Endothelial cell of umbilical vein (primary cell): Measurements from ENCODE around the gene ALKBH6. TPM values are rescaled to one million over a fixed set of nuclear protein-coding genes. Genes with fewer than 3 reads are reported as not detected.

ENCODE experiments used
- BruUV-seq: library from RNA; stranded (reverse); fragments of 400-500 nt; replicated peaks from 2 replicates; lab custom pipeline; 2021; lab: Mats Ljungman, UMichigan
- CTCF ChIA-PET: fragments of 300-600, 350-600 bp; sonication (Branson Sonifier 250); formaldehyde crosslinking; loops from one replicate; lab custom pipeline; 2021; ENCODE audit warnings: antibody characterized with exemption, inconsistent platforms; lab: Charles Lee
- POLR2A ChIA-PET: fragments of 300-600, 350-600 bp; sonication (Branson Sonifier 250); formaldehyde crosslinking; loops from one replicate; lab custom pipeline; 2021; ENCODE audit warnings: antibody characterized with exemption, inconsistent platforms; lab: Charles Lee
- DNase-seq: peaks from one replicate; pipeline ENCODE4 v3.0.0-alpha.2; 2011; ENCODE audit warnings: low read depth, low spot score
- FAIRE-seq: peaks from 2 replicates; lab custom pipeline; 2011; peaks lifted over from hg19 to GRCh38; lab: Jason Lieb, UNC
- H2AFZ ChIP-seq: 2 replicates; pipeline ENCODE4 v1.6.0; 2012; ENCODE audit warnings: low read depth, low read length, control low read depth, inconsistent platforms
- H3K27ac ChIP-seq: 2 replicates; pipeline ENCODE4 v1.5.1; 2011; ENCODE audit warnings: low read depth, mild to moderate bottlenecking, control low read depth, low read length, moderate library complexity; ENCODE audit not compliant: insufficient read depth
- H3K27me3 ChIP-seq, 2 experiments: 2 replicates each; pipeline versions ENCODE4 v1.6.0 to v1.6.1; 2011; ENCODE audit warnings: low read length in 2 of 2, mixed read lengths in 1 of 2; ENCODE audit not compliant: control insufficient read depth in 2 of 2, insufficient read depth in 2 of 2
- H3K36me3 ChIP-seq, 2 experiments: 2 replicates in 1 of 2; 3 replicates in 1 of 2; pipeline ENCODE4 v1.5.1; 2011; ENCODE audit warnings: low read length in 2 of 2, mild to moderate bottlenecking in 1 of 2, moderate library complexity in 1 of 2; ENCODE audit not compliant: control insufficient read depth in 2 of 2, insufficient read depth in 2 of 2; ENCODE audit errors: extremely low read depth in 1 of 2
- H3K4me1 ChIP-seq: 3 replicates; pipeline ENCODE4 v1.5.1; 2011; ENCODE audit warnings: mild to moderate bottlenecking, low read length; ENCODE audit not compliant: control insufficient read depth, insufficient read depth; ENCODE audit errors: extremely low read depth
- H3K4me2 ChIP-seq: 2 replicates; pipeline ENCODE4 v1.6.1; 2011; ENCODE audit warnings: low read length, control low read depth, mixed read lengths; ENCODE audit not compliant: insufficient read depth
- H3K4me3 ChIP-seq, 3 experiments: fragments of 200-600 bp in 1 of 3; sonication (generic), shearing (Covaris generic) in 1 of 3; replicated peaks in 1 of 3; 2 replicates each; pipeline ENCODE4 v1.5.1; 2011 to 2016; ENCODE audit warnings: control low read depth in 3 of 3, low read length in 3 of 3, mild to moderate bottlenecking in 2 of 3, inconsistent platforms in 1 of 3, low read depth in 1 of 3, moderate library complexity in 1 of 3; ENCODE audit not compliant: insufficient read depth in 1 of 3
- H3K79me2 ChIP-seq: 2 replicates; pipeline ENCODE4 v1.6.0; 2012; ENCODE audit warnings: low read length, inconsistent platforms; ENCODE audit not compliant: control insufficient read depth, insufficient read depth
- H3K9ac ChIP-seq: replicated peaks from 2 replicates; pipeline ENCODE3; 2011; ENCODE audit warnings: low read length, control low read depth; ENCODE audit not compliant: insufficient read depth; ENCODE audit errors: extremely low read depth
- H3K9me1 ChIP-seq: replicated peaks from 3 replicates; pipeline ENCODE4 v1.6.0; 2011; ENCODE audit warnings: mild to moderate bottlenecking, low read length; ENCODE audit not compliant: control insufficient read depth, insufficient read depth; ENCODE audit errors: extremely low read depth
- H3K9me3 ChIP-seq: replicated peaks from 2 replicates; pipeline ENCODE4 v1.5.1; 2012; ENCODE audit warnings: low read length, inconsistent platforms; ENCODE audit not compliant: control insufficient read depth, insufficient read depth
- H4K20me1 ChIP-seq: replicated peaks from 2 replicates; pipeline ENCODE3; 2011; ENCODE audit warnings: mild to moderate bottlenecking, low read length; ENCODE audit not compliant: control insufficient read depth, insufficient read depth; ENCODE audit errors: extremely low read depth
- CTCF ChIP-seq, 2 donors: IDR thresholded peaks; 1 replicate in 1 of 2; 2 replicates in 1 of 2; pipeline ENCODE4 v1.5.1; 2011; ENCODE audit warnings: low read length in 2 of 2, mild to moderate bottlenecking in 2 of 2, moderate library complexity in 2 of 2, control low read depth in 1 of 2, inconsistent platforms in 1 of 2, low read depth in 1 of 2; ENCODE audit not compliant: insufficient read depth in 1 of 2; ENCODE audit errors: extremely low read depth in 1 of 2
- EZH2 ChIP-seq: IDR thresholded peaks from 2 replicates; pipeline ENCODE4 v1.6.1; 2012; ENCODE audit warnings: borderline replicate concordance, low read depth, mild to moderate bottlenecking, moderate library complexity, low read length, inconsistent platforms; ENCODE audit not compliant: severe bottlenecking
- FOS ChIP-seq: IDR thresholded peaks from 2 replicates; pipeline ENCODE4 v1.6.1; 2011; ENCODE audit warnings: mild to moderate bottlenecking, low read length, moderate library complexity, borderline replicate concordance; ENCODE audit not compliant: insufficient read depth
- GATA2 ChIP-seq: IDR thresholded peaks from 2 replicates; pipeline ENCODE4 v1.7.0; 2011; ENCODE audit warnings: low read depth, mild to moderate bottlenecking, moderate library complexity, mixed read lengths, low read length; ENCODE audit not compliant: insufficient read length, insufficient read depth
- JUN ChIP-seq: IDR thresholded peaks from 2 replicates; pipeline ENCODE4 v1.6.1; 2011; ENCODE audit warnings: borderline replicate concordance, low read depth; ENCODE audit not compliant: insufficient read length, insufficient read depth
- MAX ChIP-seq: IDR thresholded peaks from 2 replicates; pipeline ENCODE4 v1.6.1; 2011; ENCODE audit not compliant: insufficient read depth, insufficient read length
- MYC ChIP-seq: IDR thresholded peaks from one replicate; pipeline ENCODE4 v1.6.1; 2011; ENCODE audit warnings: mild to moderate bottlenecking, low read depth, low read length
- POLR2A ChIP-seq: IDR thresholded peaks from 2 replicates; pipeline ENCODE4 v1.6.1; 2012; ENCODE audit warnings: low read depth, mild to moderate bottlenecking, control low read depth, low read length
- POLR2AphosphoS5 ChIP-seq: IDR thresholded peaks from 2 replicates; pipeline ENCODE4 v1.6.1; 2012; ENCODE audit warnings: low read depth, mild to moderate bottlenecking, control low read depth, low read length, moderate library complexity; ENCODE audit not compliant: insufficient read depth
- dilution Hi-C: fragments of 300-500 bp; cut with MboI; formaldehyde crosslinking; loops from one replicate; pipeline ENCODE4 v1.15.0; 2019; ENCODE audit warnings: low sequenced_read_pairs; ENCODE audit not compliant: extremely low pct_ligation_motif_present
- intact Hi-C: fragments of 100-400 bp; cut with micrococcal nuclease; formaldehyde crosslinking; loops from one replicate; pipeline ENCODE4 v1.10.0; 2022
- polyA plus RNA-seq, 4 experiments: library from polyadenylated mRNA; depleted of rRNA in 3 of 4; stranded (reverse) in 3 of 4; unstranded in 1 of 4; fragments of >200 nt; gene quantifications; 2 replicates each; pipeline versions ENCODE4 v1.2.1 to v1.2.3, GENCODE V29; 2011 to 2012; ENCODE audit warnings: missing spikeins in 1 of 4
- total RNA-seq: library from RNA; stranded (reverse); gene quantifications from 2 replicates; pipeline ENCODE4 v1.2.3, GENCODE V29; 2021

Gene ALKBH6
- total and polyA plus RNA-seq, 2 donors (not counting 3 experiments of a cell fraction or from before 2014, with no cell fraction given): 17.3 to 26.7 TPM

- ChIA-PET CTCF (no interaction called here), POLR2A (no interaction called here)
- no peaks in the 10 kb centered on the region for H3K9me3 ChIP-seq
- peaks cover 5 to 11% of the 10 kb centered on the region in 2 experiments for H3K27me3 ChIP-seq
- no TSS peak for BruUV-seq
- DNase-seq: no peak
- no peaks in the 10 kb centered on the region for H3K79me2 ChIP-seq
- no peaks in the 10 kb centered on the region for H3K4me1 ChIP-seq
- FAIRE-seq: no peak
- TF ChIP-seq CTCF (IDR thresholded peaks at IDR 0.05; ENCODE audit: extremely low read depth in 1 of 2, insufficient read depth in 1 of 2, low read depth in 1 of 2, low read length in 2 of 2) (no peak), MAX (no peak), FOS (no peak), MYC (no peak), POLR2A (no peak), GATA2 (no peak), EZH2 (no peak), JUN (no peak), POLR2AphosphoS5 (no peak)
- dilution Hi-C loops: no loop called here
- no peak overlapping the region for H3K4me2 ChIP-seq
- no peak overlapping the region for H3K9ac ChIP-seq
- no peaks in the 10 kb centered on the region for H4K20me1 ChIP-seq
- no peaks in the 10 kb centered on the region for H3K36me3 ChIP-seq
- H3K4me3 ChIP-seq: no peak overlapping the region
- no peaks in the 10 kb centered on the region for H3K9me1 ChIP-seq
- intact Hi-C loops: no loop called here
- H2AFZ ChIP-seq: no peak overlapping the region
- H3K27ac ChIP-seq: no peak overlapping the region
Measured at GRCh38 chr19:35988824-35989223, 25.2 kb downstream of the ALKBH6 start.
